CD4-positive, alpha-beta T cell (primary cell): ENCODE measurements around the gene TAB3. TPM values are rescaled to one million over a fixed set of nuclear protein-coding genes. Genes with fewer than 3 reads are reported as not detected.

Experiments
- ATAC-seq: fragments of 200-7000 bp; cut with Tn5 transposase; one replicate; pipeline ENCODE4 v1.10.0; 2022; ENCODE audit warnings: mild to moderate bottlenecking; ENCODE audit not compliant: poor library complexity
- CTCF ChIA-PET: fragments of 350-600 bp; sonication (Branson Sonifier 250); formaldehyde crosslinking; loops from one replicate; lab custom pipeline; 2021; ENCODE audit warnings: antibody characterized with exemption, inconsistent platforms; lab: Charles Lee
- POLR2A ChIA-PET: fragments of 350-600 bp; sonication (Branson Sonifier 250); formaldehyde crosslinking; loops from one replicate; lab custom pipeline; 2021; ENCODE audit warnings: antibody characterized with exemption, inconsistent platforms; lab: Charles Lee
- DNase-seq, 14 experiments: peaks; one replicate each; pipeline ENCODE4 v3.0.0-alpha.2; 2013 to 2020; ENCODE audit warnings: mixed read lengths in 2 of 14
- H3K27ac ChIP-seq, 2 donors: one replicate each; pipeline versions ENCODE4 v1.5.1 to v1.7.0; 2013; ENCODE audit warnings: low read length in 2 of 2, low read depth in 1 of 2, mild to moderate bottlenecking in 1 of 2
- H3K27me3 ChIP-seq, 2 experiments: 1 replicate in 1 of 2; 2 replicates in 1 of 2; pipeline versions ENCODE4 v1.6.1 to v1.7.0; 2013; ENCODE audit warnings: low read length in 2 of 2, control low read depth in 1 of 2, mild to moderate bottlenecking in 1 of 2, moderate library complexity in 1 of 2; ENCODE audit not compliant: insufficient read depth in 2 of 2, control insufficient read depth in 1 of 2
- H3K36me3 ChIP-seq: one replicate; pipeline ENCODE4 v1.6.1; 2013; ENCODE audit warnings: low read length, control low read depth; ENCODE audit not compliant: insufficient read depth
- H3K4me1 ChIP-seq: one replicate; pipeline ENCODE4 v1.6.1; 2013; ENCODE audit warnings: low read length, control low read depth; ENCODE audit not compliant: insufficient read depth
- H3K4me3 ChIP-seq: one replicate; pipeline ENCODE4 v1.5.1; 2013; ENCODE audit warnings: mild to moderate bottlenecking, low read length, moderate library complexity
- H3K9me3 ChIP-seq, 2 experiments: 1 replicate in 1 of 2; 2 replicates in 1 of 2; pipeline versions ENCODE4 v1.6.1 to v1.7.0; 2013; ENCODE audit warnings: low read length in 2 of 2, mild to moderate bottlenecking in 2 of 2, control low read depth in 1 of 2, moderate library complexity in 1 of 2; ENCODE audit not compliant: control insufficient read depth in 1 of 2, insufficient read depth in 1 of 2
- H3K27ac Mint-ChIP-seq: one replicate; pipeline ENCODE4 v1.8.0; 2020; ENCODE audit warnings: mixed read lengths
- H3K27me3 Mint-ChIP-seq: one replicate; pipeline ENCODE4 v1.8.0; 2021; ENCODE audit warnings: mixed read lengths
- H3K36me3 Mint-ChIP-seq: one replicate; pipeline ENCODE4 v1.8.0; 2021; ENCODE audit warnings: low read depth, mixed read lengths
- H3K4me1 Mint-ChIP-seq: one replicate; pipeline ENCODE4 v1.8.0; 2021; ENCODE audit warnings: low read depth, mixed read lengths
- H3K4me3 Mint-ChIP-seq: one replicate; pipeline ENCODE4 v1.8.0; 2020; ENCODE audit warnings: mild to moderate bottlenecking, mixed read lengths
- H3K9me3 Mint-ChIP-seq: one replicate; pipeline ENCODE4 v1.8.0; 2020; ENCODE audit warnings: mixed read lengths
- CTCF ChIP-seq: fragments of 200-600 bp; IDR thresholded peaks from one replicate; pipeline ENCODE4 v1.8.0; 2022; ENCODE audit warnings: antibody characterized with exemption, mild to moderate bottlenecking
- intact Hi-C, 2 experiments: fragments of 100-400 bp; cut with DNase I in 1 of 2; cut with micrococcal nuclease in 1 of 2; formaldehyde crosslinking; loops; one replicate each; pipeline versions ENCODE4 v1.15.1 to v1.9.0; 2023 to 2025; cut with DNase I, micrococcal nuclease
- total RNA-seq, 174 experiments: library from RNA in 2 of 174; stranded (reverse) in 2 of 174; gene quantifications; one replicate each; pipeline ENCODE4 v1.2.3 and lab custom pipeline; 2021 to 2026

TAB3 gene
- total RNA-seq, 2 experiments from 2014 or later: 24.7 to 25.6 TPM

- Mint-ChIP-seq H3K4me3 (no peak overlapping the region), H3K27me3 (no peaks in the 10 kb centered on the region), H3K36me3 (no peaks in the 10 kb centered on the region), H3K9me3 (no peaks in the 10 kb centered on the region), H3K4me1 (peaks cover 26% of the 10 kb centered on the region), H3K27ac (no peak overlapping the region)
- no peak overlapping the region for H3K4me3 ChIP-seq
- CTCF ChIA-PET: interaction anchor here (1.3 kb wide), 1 partner anchor 9 kb away, joined by 3 read pairs; no protein-coding TSS in a partner anchor
- H3K27ac ChIP-seq: no peak overlapping the region
- POLR2A ChIA-PET: no interaction called here
- TF ChIP-seq CTCF: no peak
- H3K9me3 ChIP-seq: no peaks in the 10 kb centered on the region
- DNase-seq (no peak), ATAC-seq (no peak)
- no peaks in the 10 kb centered on the region for H3K36me3 ChIP-seq
- intact Hi-C loops: no loop called here
- H3K27me3 ChIP-seq: no peaks in the 10 kb centered on the region
- peaks cover 4% of the 10 kb centered on the region for H3K4me1 ChIP-seq
These were observed 66.3 kb downstream of the TAB3 start for GRCh38 chrX:30822764-30823163.

GRCh38 chrX:30822068-30822681 lies 66.9 kb downstream of the TAB3 start:
- Mint-ChIP-seq H3K4me3 (no peak overlapping the region), H3K36me3 (no peaks in the 10 kb centered on the region), H3K9me3 (no peaks in the 10 kb centered on the region), H3K27ac (no peak overlapping the region), H3K4me1 (peaks cover 26% of the 10 kb centered on the region), H3K27me3 (no peaks in the 10 kb centered on the region)
- no peak for TF ChIP-seq CTCF
- Histone ChIP-seq H3K27me3 (no peaks in the 10 kb centered on the region), H3K4me1 (peaks cover 4% of the 10 kb centered on the region), H3K36me3 (no peaks in the 10 kb centered on the region), H3K9me3 (no peaks in the 10 kb centered on the region), H3K27ac (no peak overlapping the region), H3K4me3 (no peak overlapping the region)
- DNase-seq: peak in 1 of 14 experiments; percentile 2
- intact Hi-C loops: no loop called here
- ChIA-PET POLR2A (no interaction called here), CTCF (interaction anchor here (1.3 kb wide), 1 partner anchor 8 kb away, joined by 3 read pairs; no protein-coding TSS in a partner anchor)
- no peak for ATAC-seq

DNA sequence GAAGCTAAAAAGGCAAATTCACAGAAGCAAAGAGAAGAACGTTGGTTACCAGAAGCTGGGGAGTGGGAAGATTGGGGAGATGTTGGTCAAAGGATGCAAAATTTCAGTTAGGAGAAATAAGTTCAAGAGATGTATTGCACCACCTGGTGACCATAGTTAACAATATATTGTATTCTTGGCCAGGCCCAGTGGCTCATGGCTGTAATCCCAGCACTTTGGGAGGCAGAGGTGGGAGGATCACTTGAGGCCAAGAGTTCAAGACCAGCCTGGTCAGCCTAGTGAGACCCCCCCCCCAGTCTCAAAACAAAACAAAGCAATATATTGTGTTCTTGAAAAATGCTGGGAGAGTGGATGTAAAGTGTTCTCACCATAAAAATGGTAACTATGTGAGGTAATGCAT lies 67.9 kb downstream of the TAB3 start:
- no peak for TF ChIP-seq CTCF
- Mint-ChIP-seq H3K4me1 (peaks cover 22% of the 10 kb centered on the region), H3K27me3 (no peaks in the 10 kb centered on the region), H3K9me3 (no peaks in the 10 kb centered on the region), H3K36me3 (no peaks in the 10 kb centered on the region), H3K4me3 (no peak overlapping the region), H3K27ac (no peak overlapping the region)
- POLR2A ChIA-PET: no interaction called here
- ATAC-seq: no peak
- Histone ChIP-seq H3K27ac (no peak overlapping the region), H3K9me3 (no peaks in the 10 kb centered on the region), H3K4me3 (no peak overlapping the region), H3K4me1 (peaks cover 4% of the 10 kb centered on the region), H3K36me3 (no peaks in the 10 kb centered on the region), H3K27me3 (no peaks in the 10 kb centered on the region)
- intact Hi-C loops: no loop called here
- CTCF ChIA-PET: no interaction called here
- DNase-seq: no peak
